HG02763 (cell line): Measurements from ENCODE around the gene LCOR.
"Not testable (repeated sequence)": the region's sequence is repeated elsewhere in the genome, so short reads cannot be mapped to it uniquely, and the experiment has no call there.

Experiments
- ATAC-seq: cut with Tn5 transposase; IDR thresholded peaks from one replicate; pipeline ENCODE4 v1.9.1; 2021; ENCODE audit warnings: mild to moderate bottlenecking, moderate library complexity; ENCODE audit not compliant: unreplicated experiment

Gene LCOR

DNA sequence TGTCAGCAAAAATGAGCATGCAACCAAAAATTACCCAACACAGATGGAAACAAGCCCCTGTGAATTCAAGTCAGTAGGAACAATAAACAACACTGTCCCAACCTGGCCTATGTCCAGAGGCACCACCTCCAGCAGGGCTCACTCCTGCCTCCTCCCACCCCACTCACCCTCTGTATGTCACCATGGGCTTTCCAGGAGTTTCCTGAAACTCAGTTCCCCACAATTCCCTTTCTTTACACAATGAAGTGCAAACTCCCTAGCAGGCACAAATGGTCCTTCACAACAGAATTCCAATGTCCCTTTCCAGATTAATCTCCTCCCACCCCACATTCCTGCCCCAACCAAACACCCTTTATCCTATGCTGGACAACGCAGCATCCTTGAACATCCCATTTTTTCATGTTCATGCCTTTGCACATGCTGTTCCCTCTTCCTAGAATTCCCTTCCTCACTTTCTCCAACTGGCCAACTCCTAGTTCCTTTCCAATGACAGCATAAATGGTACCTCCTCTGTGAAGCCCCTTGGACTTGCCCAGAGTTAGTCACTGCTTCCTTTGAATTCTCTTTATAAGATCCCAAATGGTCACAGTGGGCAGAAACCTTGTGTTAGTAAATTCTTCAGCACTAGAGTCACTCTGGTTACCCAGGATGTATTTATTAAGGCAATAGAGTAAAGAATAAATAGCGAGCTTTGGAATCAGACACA is 196.2 kb downstream of the LCOR start:
- no peak for ATAC-seq

DNA sequence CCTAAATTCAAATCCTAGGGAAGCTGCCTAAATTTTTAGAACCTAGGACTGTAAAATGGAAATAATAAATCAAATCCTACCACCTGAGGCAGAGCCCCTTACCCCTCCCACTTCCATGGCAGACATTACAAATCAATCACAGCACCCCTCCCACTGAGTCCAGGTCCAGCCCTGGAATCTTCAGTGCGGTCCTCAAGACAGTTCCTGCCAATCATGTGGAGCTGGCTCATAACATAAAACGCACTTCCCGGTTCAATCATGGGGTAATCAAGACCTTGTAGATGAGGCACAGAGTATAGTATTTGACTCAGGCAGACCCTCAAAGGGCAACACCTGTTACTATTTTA is 196.7 kb downstream of the LCOR start:
- no peak for ATAC-seq

GRCh38 chr10:97029271-97029670 is 197.2 kb downstream of the LCOR start:
- no peak for ATAC-seq

GRCh38 chr10:97030894-97031293 is 198.8 kb downstream of the LCOR start:
- ATAC-seq = no peak

GRCh38 chr10:97031459-97031858 is 199.4 kb downstream of the LCOR start:
- ATAC-seq = no peak

- ATAC-seq = no peak
Observed at GRCh38 chr10:97032624-97033023, 200.5 kb downstream of the LCOR start.

DNA sequence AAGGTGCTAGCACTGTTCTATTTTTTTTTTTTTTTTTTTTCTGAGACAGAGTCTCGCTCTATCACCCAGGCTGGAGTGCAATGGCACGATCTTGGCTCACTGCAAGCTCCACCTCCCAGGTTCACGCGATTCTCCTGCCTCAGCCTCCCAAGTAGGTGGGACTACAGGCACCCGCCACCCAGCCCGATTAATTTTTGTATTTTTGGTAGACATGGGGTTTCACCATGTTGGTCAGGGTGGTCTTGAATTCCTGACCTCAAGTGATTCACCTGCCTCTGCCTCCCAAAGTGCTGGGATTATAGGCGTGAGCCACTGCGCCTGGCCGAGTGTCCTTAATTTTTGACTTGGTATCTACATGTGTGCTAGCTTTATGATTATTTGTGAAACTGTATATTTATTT is 201.7 kb downstream of the LCOR start:
- ATAC-seq = not testable (repeated sequence)

DNA sequence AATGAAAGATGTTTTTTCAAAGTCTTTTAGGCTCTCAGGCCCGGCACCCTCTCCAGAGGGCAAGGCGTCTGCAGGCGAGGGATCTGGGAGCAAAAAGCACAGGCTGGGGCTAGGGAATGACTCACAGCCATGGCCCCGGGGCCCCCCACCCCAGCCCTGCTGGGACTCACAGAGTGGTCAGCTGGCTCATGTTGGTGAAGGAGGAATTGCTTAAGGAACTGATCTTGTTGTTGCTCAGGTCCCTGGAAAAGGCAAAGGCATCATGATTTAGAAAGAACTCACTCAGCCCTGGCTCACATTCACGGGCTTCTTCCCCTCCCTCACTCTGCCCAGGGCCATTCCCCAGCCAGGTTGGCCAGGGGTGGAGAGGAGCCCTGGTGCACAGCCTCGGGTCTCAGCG is 202.2 kb downstream of the LCOR start:
- ATAC-seq = no peak

DNA sequence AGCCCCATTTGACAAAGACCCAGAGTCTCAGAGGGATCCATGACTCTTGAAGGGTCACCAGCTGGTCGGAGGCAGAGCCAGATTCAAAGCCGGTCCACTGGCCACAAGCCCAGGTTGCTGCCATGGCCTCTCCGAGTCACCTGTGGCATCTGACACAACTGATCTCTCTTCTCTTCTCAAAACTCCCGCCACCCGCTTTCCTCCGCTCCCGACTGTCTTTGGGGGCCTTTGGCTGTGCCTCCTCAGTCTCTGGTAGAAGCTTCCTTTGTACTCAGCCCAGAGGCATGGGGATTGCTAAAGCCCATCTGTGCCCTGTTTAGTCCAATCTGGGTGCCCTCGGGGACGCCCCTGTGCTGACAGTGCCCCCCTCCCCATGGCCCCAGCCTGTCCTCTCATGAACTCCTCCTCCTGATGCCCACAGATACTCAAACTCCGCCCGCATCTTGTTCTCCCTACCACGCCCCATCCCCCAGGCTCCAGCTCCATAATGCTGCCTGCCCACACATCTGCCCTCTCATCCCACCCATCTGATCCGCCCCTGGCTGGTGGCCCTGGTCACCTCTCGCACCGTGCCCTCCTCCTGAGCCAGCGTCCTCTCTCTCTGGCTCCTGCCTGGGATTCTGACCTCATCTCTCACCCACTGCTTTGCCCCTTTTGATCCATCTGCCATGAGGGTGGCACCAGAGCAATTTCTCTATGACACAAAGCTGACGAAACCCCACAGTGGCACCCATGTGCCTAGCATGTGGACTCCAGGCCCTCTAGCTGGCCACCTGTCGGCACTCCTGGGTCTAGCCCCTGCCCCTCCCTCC is 203.1 kb downstream of the LCOR start:
- ATAC-seq = no peak

DNA sequence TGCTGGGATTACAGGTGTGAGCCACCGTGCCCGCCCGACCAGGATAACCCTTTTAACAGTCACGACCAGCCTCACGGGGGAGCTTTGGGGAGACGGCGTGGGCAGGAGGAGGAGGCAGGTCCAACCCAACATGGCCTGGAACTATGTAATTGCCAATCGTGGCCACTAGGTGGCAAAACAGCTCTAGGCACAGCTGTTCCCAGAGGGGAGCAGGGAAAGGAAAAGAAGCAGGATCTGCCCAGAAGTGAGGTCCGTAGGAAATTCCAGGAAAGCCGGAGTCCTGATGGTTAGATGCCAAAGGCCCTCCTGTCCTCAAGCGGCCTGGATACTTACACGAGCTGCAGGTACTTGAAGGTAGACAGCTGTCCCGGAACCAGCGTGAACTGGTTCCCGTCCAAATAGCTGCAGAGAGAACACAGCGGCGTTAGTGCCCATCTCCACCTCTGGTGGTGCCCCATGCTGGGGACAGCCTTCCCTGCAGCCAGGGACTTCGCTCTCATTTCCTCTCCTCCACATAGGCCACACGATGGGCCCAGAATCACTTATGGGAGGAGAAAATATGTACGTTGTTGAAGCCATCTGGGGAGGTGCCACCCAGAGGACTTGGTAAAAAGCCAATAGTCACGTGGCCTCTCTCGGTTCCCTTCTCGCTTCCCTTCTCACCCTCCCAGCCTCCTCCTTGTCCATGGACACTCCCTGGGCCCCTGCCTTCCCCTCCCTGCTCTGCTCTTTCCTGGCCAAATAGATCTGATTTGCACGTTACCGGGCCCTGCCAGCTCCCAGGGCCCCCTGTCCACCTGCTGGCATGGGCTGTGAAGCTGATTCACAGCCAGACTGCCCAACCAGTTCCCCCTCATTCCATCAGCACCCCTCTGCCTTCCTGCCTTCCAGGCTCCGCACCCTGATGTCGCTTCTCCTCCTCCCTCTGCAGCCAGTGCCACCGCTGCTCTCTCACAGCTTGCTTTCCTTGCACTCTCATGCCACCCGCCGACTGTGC is 205.6 kb downstream of the LCOR start:
- ATAC-seq = peak; percentile 68

- no peak for ATAC-seq
Observed at GRCh38 chr10:97038688-97039087, 206.6 kb downstream of the LCOR start.

GRCh38 chr10:97039538-97040247 is 207.6 kb downstream of the LCOR start:
- no peak for ATAC-seq

DNA sequence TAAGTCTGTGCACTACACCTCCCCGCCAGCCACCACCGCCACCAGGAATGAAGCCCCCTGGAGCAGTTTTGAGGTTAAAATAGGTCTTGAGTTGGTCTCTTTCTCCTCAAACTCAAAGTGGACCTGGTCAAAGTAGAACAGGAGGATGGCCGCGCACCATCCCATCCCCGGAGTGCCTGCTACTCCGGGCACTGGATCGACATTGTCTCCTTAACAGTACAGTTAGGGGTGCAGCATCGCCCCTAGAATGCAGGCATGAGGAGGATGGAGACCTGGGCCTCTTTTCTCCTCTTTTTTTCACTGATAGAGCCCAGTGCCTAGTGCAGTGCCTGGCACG is 208.1 kb downstream of the LCOR start:
- ATAC-seq = no peak

DNA sequence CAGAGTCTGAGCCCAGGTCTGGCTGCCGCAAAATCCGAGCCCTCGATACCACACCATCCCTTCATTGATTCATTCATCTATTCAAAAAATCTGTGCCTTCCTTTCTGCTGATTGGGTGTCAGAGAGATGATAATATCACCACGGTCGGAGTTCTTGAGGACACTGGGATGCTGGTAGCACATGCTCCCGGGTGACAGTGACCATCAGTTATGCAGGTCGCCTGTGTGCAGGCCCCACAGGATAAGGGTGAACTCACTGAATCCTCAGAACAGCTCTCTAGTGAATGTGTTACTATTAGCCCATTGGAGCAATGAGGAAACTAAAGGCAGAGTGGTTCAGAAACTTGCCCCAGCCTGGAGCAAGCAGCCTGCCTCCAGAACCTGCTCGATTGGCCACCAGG is 208.6 kb downstream of the LCOR start:
- no peak for ATAC-seq

GRCh38 chr10:97042081-97042480 is 210.0 kb downstream of the LCOR start:
- no peak for ATAC-seq

DNA sequence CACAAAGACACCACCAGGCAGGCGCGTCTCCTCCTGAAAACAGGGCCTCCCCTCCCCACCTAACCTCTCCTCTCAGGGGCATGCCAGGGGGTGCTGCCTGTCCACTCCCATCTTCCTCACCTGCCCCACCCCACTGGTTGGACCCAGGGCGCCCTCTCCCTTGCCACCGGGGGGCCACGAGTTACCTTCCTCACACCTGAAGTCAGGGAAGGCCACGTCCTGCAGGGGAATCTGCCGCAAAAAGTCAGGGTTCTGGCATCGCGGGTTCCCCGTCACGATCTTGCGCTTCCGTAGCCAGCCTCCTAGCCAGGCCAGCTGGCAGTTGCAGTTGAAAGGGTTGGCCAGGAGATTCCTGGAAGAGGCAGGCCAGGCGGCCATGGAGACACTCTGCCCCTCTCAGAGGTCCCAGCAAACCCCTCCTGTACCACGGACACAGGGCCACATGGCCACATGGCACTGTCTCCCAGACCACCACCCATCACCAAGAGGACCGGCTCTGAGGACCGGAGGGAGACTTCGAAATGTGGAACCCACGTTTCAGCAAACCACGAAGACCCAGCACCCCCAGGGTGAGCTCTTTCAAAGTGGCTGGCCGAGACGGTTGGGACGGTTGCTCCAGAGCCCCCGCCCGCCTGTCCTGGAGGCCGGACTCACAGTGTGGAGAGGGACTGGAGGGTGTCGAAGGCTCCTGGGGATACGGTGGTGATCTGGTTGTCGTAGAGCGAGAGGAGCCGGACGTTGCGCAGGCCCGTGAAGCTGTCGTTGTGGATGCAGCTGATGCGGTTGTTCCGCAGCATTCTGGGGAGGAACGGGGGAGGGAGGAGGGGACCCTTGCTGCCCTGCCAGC is 210.8 kb downstream of the LCOR start:
- ATAC-seq = no peak

DNA sequence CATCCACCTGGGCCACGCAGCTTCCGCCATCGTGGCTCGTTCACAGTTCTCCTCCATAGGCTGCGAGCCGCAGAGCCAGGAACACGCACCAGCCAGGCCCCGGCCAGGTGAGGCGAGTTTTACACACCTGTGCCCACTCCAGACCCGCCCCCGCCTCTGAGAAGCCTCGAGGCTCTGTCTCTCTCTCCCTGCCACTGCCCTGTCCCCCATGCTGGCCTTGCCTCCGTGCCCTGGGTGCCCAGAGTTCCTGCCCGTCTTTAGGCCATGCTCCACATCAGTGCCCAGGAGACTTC is 211.4 kb downstream of the LCOR start:
- no peak for ATAC-seq
